Glomerular visceral epithelial cell (primary cell): Measurements from ENCODE around the gene LRRC51.

Experiments
- DNase-seq: peaks from one replicate; pipeline ENCODE4 v3.0.0-alpha.2; 2016; ENCODE audit errors: extremely low spot score

LRRC51 gene, protein sequence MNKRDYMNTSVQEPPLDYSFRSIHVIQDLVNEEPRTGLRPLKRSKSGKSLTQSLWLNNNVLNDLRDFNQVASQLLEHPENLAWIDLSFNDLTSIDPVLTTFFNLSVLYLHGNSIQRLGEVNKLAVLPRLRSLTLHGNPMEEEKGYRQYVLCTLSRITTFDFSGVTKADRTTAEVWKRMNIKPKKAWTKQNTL

DNA sequence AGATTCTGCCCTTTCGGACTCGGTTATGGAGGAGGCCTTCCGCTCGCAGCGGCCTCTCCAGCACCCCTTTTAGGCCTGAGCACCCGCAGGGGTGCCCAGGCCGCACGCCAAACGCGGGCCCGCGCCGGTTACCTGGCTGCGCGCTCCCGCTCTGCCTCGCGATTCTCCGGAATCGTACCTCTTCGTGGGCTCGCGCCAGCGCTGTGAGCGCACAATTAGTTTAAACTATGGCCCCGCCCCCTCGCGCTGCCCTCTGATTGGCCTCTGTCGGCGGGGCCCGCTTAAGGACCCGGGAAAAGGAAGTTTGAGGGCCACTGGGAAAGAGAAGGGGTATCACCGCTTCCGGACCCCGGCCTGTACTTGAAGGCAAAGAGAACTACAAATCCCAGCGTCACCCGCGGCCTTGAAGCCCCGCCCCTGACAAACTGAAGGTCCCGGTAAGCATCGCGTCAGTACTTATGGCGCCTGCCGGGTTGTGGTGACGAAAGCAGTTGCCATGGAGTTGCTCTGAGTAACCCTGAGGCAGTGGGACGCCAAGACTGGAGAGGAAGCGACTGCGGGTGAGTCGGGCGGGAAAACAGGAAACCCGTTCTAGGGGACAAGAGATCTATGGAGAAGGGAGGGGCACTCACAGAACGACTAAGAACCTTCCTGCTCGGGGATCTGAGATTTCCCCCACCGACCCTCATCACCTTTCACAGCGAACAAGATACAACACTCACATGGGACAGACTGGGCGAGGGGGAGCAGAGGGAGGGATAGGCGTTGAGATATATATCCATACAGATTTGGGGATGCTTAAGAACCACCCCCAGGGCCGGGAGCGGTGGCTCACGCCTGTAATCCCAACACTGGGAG is at the start of gene LRRC51, which contains the start of gene NUMA1:
LRRC51 (plus strand) TSS at position 525 of the 858 bp plus-strand sequence. CDS start 8,234 bp downstream, outside the sequence.
NUMA1 (minus strand) TSS at position 217 of the 858 bp plus-strand sequence. CDS start 44,599 bp downstream, outside the sequence.
- DNase-seq = peak; percentile 100

DNA sequence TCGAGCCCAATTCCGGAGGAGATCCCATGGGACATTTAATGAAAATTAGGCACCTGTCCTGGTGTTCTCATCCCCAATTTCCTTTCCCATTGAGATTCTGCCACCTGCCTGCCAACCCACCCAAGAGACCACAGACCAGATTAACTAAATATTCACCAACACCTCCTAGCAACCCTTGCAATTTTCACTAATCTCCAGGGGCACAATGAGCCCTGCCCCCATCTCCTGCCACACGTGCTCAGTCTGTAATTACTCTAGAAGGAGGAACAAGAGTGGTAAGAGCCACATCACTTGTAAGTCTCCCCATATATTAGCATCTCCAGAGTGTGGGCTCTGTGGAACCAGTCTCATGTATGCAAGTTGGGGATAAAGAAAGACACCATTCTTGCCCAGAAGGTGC is 44.0 kb upstream of the LRRC51 start:
- DNase-seq = no peak

DNA sequence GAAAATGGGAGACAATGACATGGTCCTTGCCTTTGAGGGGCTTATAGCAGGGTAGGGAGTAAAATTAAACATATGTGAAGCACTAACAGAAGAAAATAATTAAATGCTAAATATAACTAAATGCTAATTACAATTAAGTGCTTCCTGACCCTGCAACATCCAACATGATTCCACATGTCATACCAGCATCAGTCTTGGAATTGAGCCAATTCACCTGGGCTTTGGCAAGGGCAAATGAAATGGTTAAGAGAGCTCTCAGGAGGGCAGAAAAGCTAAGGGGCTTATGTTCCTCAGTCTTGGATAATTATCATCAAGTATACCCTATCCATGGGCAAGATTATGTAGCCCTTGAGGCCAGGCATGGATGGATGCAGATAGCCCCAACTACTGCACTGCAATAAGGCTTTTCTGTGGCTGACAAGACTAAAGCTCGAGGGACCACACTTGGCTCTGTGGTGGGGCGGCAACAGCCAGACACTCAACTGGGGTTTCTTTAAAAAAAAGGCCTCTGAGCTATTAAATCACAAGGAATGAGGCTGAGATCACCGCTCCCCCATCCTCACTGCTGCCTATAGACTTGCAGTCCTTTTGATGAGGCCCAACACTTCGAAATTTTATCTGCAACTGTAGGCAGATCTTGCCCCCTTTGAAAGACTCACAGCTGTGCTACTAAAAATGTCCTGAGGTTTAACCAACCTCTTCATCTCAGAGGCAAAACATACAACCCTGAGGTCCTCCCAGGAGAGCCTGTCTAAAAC is 42.9 kb upstream of the LRRC51 start:
- no peak for DNase-seq

DNA sequence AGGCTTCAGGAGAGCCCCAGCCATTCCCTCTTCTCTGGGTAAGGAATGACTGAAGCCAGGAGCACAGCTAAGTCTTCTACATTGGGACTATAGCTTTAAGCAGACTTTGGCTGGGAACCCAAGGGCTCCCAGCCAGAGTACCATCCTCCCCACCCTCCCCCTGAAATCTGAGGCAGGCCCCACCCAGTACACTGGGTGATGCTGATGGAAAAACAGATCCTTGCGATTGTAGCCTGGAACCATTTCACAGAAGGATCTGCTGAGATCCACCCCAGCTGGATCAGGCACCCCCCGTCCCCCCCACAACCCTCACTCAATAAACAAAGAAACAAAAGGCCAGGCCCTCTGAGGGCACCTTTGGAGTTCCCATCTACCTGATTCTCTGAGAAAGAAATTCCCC is 42.2 kb upstream of the LRRC51 start:
- DNase-seq = no peak

DNA sequence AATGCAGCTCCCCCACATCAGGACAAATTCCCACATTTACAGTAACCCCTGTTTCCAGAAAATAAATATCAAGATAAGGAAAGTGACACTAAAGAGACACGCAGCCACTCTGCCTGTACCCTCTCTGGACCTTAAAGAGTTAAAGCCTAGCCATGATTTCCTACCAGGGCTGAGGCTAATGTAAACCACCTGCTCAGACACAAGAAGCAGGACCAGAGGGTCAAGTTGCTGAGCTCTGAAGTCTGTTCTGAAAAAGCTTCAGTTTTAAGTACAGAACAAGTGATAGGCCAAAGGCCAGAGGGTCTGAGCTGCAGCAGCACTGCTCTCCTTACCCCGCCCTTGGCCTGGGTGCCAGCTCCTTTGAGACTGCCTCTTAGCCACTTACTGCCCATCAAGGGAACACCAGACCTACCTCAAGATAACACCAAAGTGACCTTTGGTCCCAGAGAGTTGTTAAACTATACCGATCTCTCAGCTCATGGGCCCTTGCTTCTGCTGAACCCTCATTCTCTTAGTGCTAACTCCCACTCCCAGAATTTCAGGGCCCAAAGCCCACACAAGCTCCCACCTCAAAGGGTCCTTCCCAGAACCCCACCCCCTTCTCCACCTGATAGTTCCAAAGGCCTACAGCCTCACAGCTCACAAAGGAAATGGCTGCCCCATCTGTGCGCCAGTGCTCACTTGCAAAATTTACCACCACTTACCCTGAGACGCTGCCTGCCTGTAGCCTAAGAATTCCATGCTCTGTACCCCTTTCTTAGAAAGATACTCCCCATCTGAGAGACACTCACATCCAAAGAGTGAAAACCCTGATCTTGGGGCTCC is 41.4 kb upstream of the LRRC51 start:
- DNase-seq = no peak

DNA sequence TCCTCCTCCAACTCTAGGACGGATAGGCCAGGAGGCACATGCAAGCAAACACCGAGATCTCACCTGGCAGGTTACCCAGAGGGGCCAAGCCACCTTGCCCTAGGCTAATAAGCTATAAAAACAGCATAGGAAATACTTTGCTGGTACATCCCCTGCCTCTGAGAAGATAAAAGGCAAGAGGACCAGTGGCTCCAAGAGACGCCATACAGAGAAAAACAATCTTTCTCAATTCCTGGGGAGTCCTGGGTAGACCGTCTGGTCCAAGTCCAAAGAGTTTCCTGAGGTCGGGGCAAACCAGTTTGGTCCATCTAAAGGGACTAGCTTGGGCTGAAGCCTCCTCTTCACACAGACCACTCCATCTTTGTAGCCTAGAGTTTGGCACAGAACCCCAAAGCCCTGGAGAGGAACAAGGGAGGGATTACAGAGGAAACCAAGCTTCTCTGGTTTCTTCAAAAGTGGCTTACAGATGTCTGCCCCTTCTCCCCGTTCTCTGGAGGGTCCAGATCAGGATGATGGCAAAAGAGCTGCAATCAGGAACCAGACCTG is 40.7 kb upstream of the LRRC51 start:
- DNase-seq = no peak

DNA sequence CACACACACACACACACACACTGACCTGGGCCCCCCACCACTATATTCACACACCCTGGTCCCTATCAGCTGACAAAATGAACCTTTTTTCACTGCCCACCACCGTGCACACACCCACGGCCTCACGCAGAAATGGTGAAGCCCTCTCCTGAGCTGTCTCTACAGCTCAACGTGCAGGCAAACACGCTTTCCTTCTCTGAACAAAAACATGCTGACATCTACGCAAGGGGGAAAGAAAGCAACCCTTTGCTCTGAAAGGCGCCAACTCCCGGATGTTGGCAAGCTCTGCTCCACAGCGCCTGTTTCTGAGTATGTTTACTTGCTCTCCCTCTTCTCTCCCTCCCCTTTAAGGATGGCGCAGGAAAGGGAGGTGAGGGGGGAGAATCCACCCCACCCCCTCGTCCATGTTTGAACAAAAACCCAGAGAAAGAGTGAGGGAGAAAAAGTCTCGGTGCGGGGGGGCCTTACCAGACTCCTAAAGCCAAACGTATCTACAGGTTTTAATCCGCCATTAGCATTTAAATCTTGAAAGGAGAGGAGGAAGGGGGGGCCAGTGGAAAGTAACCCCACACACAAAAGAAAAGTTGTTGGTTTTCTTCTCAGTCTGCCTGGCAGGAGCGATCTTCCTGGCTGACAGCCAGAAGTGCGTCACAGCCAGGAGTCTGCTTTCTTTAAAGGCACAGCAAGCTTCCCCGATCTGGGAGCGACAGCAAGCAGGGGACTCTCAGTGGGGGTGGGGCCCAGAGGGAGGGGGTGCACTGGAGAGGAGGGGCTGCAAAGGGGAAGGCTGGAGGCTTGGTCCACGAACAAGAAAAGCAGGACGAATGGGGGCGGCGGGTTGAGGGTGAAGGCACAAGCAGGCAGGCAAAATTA is 39.9 kb upstream of the LRRC51 start:
- peak; percentile 87 for DNase-seq

DNA sequence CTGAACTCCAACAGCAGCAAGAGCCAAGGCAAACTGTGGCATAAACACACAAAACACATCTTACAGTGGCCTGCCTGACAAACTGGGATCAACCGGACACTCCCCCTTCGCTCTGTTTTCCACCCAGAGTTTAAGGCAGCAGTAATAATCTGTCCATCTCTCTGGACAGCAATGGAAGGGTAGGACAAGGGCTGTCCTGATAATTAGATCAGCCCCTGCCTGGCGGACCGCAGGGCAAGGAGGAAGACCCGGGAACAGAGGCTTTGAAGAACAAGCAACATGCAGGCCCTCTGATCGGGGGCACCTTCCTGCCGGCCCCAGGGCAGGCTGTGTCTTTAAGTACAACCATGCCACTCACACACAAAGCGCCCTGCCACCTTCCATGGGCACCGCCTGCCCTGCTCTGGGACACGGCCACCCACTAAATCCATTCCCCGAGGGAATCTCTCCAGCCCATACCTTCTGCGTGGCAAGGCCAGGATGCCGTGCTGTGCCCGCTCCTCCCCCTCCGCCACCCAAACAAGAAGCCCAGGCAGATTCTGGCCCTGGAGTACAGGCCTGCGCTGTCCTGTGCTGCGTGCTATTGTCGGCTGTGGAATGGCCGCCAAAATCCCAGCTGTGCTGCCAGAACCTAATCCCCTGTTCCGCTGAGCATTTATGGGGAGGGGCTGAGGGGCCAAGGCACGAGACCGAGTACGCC is 39.1 kb upstream of the LRRC51 start:
- DNase-seq = peak; percentile 68

DNA sequence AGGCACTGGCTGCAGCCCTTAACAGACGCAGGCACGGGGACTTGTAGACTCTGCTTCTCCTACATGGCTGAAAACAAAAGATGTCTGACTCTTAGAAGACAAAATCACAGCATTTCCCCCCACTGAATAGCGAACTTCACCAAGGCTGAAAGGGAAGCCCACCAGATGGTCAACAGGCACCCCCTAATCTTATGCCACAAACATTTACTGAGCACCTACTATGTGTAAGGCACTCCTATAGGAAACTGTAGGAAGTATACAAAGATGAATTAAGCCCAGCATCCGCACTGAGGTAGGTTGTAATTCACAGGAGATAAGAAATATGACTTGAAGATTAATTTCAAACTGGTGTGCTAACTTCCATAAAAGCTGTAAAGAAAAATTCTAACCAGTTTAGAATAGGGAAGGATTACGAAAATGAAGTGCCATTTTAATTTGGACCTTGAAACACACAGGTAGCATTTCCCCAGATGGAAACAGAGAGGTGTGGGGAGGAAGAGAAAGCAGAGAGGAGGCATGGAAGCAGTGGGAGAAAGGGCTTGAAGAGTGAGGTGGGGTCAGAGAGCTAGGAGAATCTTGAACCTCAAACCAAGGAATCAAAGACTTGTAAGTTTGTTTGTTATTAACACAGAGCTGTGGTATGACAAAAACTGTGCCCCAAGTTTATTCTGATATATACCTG is 38.4 kb upstream of the LRRC51 start:
- no peak for DNase-seq

DNA sequence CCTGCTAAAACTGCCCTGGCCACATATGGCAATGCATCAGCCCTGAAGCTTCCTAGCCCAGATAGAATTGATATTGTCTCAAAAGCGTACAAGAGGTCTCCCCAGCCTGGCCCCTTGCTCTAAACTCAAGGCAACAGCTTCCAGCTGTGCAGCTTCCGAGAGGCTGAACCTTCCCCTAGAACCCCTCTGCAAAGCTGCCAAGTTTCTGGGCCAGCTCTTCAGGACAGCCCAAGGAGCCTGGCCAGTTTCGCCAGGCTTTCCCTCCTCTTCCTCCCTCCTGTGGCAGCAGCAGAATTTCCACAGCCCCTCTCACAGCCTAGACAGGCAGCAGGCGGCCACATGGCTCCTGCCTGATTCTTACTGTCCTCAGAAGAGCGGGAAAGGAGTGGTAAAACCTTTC is 34.8 kb upstream of the LRRC51 start:
- no peak for DNase-seq

DNA sequence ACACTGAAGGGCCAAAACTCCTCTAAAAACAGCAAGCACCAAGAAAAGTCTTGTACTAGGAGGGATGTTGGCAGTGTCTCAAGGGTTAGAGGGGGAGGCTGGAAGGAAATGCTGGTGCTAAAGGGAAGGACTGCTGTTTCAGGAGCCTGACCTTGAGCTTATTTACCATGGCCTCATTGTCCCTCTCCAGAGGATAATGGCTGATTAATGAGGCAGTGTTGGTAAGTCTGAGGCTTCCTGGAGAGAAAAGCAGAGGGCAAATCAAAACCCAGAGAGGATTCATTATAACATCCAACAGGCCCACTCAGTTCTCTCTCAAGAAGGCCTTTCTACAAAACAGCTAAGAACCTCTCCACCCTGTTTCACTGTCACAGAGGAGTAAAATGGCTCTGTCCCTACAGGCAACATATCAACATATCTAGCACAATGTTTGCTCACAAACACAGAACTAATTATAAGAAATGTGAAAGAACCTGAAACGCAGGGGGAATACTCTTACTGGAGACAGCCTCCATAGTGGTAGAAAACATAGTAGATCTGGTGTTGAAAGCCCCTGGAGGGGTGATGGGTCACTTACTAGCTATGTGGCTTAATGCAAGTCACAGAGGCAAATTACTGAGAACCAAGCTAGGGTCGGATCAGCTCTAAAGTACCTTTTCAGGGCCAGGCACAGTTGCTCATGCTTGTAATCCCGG is 31.7 kb upstream of the LRRC51 start:
- no peak for DNase-seq

DNA sequence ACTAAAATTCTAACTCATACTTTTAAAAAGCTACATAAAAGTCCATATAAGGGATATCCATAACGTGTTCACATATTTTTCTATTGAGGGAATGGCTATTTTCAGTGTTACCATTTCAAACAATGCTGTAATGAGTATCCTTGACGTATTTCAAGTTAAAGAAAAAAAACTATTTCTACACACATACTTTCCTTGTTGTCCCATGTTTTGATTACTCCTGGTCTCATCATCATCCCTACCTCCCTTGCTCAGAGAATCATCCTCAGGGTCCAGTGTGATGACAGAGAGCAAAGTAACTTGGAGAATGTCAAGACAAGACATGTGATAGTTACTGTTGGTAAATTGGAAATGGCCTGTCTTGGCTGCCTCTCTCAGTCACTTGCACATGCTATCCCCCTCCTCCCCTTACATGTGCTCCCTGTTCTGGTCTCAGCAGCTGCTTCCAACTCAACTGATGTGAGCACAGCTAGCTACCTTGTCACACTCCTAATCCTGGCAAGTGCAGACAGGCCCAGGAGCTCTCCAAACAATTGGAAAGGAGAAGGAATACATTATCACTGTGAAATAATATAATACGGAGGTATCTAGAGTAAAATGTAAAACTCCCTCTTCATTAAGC is 22.1 kb upstream of the LRRC51 start:
- no peak for DNase-seq

DNA sequence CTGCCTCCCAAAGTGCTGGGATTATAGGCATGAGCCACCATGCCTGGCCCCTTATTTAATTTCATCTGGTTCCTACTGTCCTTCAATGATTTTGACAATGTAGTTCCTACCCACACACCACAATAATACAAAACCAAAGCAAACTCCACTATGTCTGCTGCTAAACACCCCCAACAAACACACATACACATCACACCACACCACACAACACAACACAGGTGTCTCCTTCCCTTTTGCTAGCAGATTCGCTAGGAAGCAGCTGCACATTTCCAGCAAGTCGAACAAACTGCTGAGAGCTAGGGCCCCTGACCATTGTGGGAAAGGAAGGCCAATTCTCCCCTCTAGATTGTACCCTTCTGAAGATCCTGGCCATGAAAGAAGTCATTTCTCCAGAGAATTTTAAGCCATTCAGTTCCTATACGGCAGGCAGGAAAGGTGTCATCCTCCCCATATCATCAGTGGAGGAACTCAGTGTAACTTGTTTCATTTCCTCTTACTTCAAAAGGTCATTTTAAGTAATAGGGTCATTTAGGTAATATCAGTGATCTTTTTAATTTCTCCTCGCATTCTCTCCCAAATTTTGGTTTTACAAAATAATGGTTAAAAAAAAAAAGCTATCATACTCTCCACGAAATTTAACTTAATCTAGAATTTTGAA is 18.8 kb upstream of the LRRC51 start:
- no peak for DNase-seq

DNA sequence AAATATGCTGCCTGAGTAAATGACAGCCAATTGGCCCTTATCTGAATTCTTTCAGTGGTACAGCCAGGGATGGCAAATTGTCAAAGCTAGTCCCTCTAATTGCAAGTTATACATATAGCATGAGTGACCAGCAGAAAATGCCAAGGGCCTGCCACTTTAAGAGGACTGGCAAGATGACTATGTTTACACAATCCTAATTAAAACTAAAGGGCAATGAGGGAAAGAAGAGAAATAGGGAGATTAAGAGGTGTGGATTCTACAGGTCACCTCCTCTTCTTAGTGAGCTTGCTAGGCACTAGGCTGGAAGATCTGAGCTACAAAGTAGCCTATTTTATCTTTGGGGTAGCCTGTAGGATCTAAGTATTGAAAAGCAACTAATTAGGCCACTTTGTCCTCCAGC is 13.8 kb upstream of the LRRC51 start:
- no peak for DNase-seq

DNA sequence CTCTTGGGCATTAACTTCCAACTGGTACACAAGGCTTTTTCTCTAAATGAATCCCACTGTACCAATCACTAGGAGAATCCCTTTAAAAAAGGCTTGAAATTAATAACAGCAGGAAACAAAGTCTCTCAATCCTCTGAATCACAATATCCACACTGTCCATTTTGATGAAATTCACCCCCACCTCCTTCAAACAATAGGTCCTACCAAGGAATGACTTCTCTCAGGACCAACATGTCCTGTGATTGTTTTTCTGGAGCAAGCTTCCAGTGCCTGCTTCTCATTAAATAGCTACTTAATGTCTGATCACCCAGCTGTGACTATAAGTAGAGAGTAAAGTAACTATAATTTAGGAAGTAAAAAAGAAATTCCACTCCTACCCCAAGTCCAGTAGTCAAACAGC is 13.4 kb upstream of the LRRC51 start:
- DNase-seq = no peak

DNA sequence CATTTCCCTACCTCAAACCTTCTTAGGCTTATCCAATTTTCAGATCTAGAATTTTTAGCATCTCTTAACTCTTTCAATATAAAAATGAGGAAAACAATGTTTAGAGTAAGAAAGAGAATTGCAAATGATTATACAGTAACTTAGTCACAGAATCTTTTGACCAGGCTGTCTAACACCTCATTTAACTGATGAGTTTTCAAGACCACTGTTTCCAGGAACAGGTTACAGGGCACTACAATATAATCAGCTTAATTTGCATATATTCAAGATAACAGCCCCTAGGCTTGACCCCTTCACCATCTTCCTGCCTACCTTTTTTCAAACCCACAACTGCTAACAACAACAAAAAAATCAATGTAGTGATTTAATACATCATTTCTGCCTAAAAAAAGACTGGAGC is 13.0 kb upstream of the LRRC51 start:
- no peak for DNase-seq

DNA sequence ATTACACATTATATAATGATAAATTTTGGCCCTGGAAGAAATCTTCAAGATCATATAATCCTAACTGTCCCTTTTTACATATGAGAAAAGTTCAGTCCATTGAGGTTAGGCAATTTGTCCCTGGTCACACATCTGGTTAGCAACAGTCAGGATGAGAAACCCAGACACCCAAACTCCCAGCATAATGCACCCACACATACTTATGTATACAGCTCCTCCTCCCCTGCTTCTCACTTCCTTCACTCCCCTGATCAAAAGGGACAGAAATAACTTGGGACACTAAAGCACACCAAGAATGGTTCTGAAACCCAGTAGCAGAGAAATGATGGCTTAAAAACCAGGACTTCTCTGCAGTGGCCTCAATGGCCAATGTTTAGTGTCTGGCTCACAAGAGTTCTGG is 11.4 kb upstream of the LRRC51 start:
- peak; percentile 13 for DNase-seq
